Right atrium auricular region (tissue), 2 donors: ENCODE data around the gene PRM2. TPM values are rescaled to one million over a fixed set of nuclear protein-coding genes. Genes with fewer than 3 reads are reported as not detected.

Source experiments
- DNase-seq: peaks from one replicate; pipeline ENCODE4 v3.0.0-alpha.2; 2019; ENCODE audit warnings: low spot score
- H3K27ac ChIP-seq, 2 donors: fragments of 200-600 bp; sonication (generic); 1 replicate in 1 of 2; 2 replicates in 1 of 2; pipeline ENCODE4 v1.5.1; 2016 to 2019
- H3K27me3 ChIP-seq, 2 donors: fragments of 200-600 bp; sonication (generic); one replicate each; pipeline versions ENCODE4 v1.5.1 to v1.6.0; 2017 to 2019
- H3K36me3 ChIP-seq: fragments of 200-600 bp; sonication (generic); one replicate; pipeline ENCODE4 v1.5.1; 2016
- H3K4me1 ChIP-seq, 2 donors: fragments of 200-600 bp; sonication (generic); one replicate each; pipeline versions ENCODE4 v1.5.1 to v1.6.0; 2017 to 2019
- H3K4me3 ChIP-seq, 2 donors: fragments of 200-600 bp; sonication (generic); 1 replicate in 1 of 2; 2 replicates in 1 of 2; pipeline ENCODE4 v1.5.1; 2017 to 2019; ENCODE audit warnings: mild to moderate bottlenecking in 1 of 2, moderate library complexity in 1 of 2
- H3K9me3 ChIP-seq, 2 donors: fragments of 200-600 bp; sonication (generic); one replicate each; pipeline ENCODE4 v1.5.1; 2019
- CTCF ChIP-seq, 2 donors: fragments of 200-600 bp; sonication (generic); IDR thresholded peaks; one replicate each; pipeline ENCODE4 v1.5.1; 2019; ENCODE audit warnings: antibody characterized with exemption in 2 of 2
- total RNA-seq, 2 donors: library from RNA; depleted of rRNA; stranded (reverse); fragments of >200 nt; gene quantifications; one replicate each; pipeline ENCODE4 v1.1.0, GENCODE V29; 2016

The PRM2 gene
- total RNA-seq, 2 donors from 2014 or later: not detected

- no peak for TF ChIP-seq CTCF (IDR thresholded peaks at IDR 0.05)
- no peak overlapping the region for H3K27ac ChIP-seq
- DNase-seq: no peak
- H3K27me3 ChIP-seq: no peaks in the 10 kb centered on the region
- no peaks in the 10 kb centered on the region for H3K4me1 ChIP-seq
- H3K36me3 ChIP-seq: no peaks in the 10 kb centered on the region
- no peak overlapping the region for H3K4me3 ChIP-seq
- no peaks in the 10 kb centered on the region for H3K9me3 ChIP-seq
These were observed 7.6 kb upstream of the PRM2 start for GRCh38 chr16:11283820-11284248.

GRCh38 chr16:11280616-11281522 lies 4.6 kb upstream of the PRM2 start, which contains the start of gene PRM1:
PRM1 (minus strand) TSS chr16:11281330; CDS start chr16:11281238, 92 bp downstream.
- H3K4me1 ChIP-seq: no peaks in the 10 kb centered on the region
- H3K27me3 ChIP-seq: no peaks in the 10 kb centered on the region
- H3K27ac ChIP-seq: no peak within 1 kb of the TSS
- no peak for TF ChIP-seq CTCF (IDR thresholded peaks at IDR 0.05)
- no peaks in the 10 kb centered on the region for H3K36me3 ChIP-seq
- no peaks in the 10 kb centered on the region for H3K9me3 ChIP-seq
- H3K4me3 ChIP-seq: no peak within 1 kb of the TSS
- DNase-seq: no peak

- Histone ChIP-seq H3K9me3 (no peaks in the 10 kb centered on the region), H3K36me3 (no peaks in the 10 kb centered on the region), H3K27ac (no peak overlapping the region), H3K4me3 (no peak overlapping the region), H3K4me1 (no peaks in the 10 kb centered on the region), H3K27me3 (no peaks in the 10 kb centered on the region)
- TF ChIP-seq CTCF (IDR thresholded peaks at IDR 0.05): no peak
- no peak for DNase-seq
These were observed 2.7 kb upstream of the PRM2 start for GRCh38 chr16:11278681-11279628.

GRCh38 chr16:11277607-11278337 lies 1.5 kb upstream of the PRM2 start:
- no peak overlapping the region for H3K4me3 ChIP-seq
- H3K27ac ChIP-seq: no peak overlapping the region
- no peaks in the 10 kb centered on the region for H3K36me3 ChIP-seq
- no peaks in the 10 kb centered on the region for H3K27me3 ChIP-seq
- no peak for DNase-seq
- TF ChIP-seq CTCF (IDR thresholded peaks at IDR 0.05): no peak
- H3K9me3 ChIP-seq: no peaks in the 10 kb centered on the region
- no peaks in the 10 kb centered on the region for H3K4me1 ChIP-seq

GRCh38 chr16:11276896-11277593 lies 765 bp upstream of the PRM2 start:
- H3K9me3 ChIP-seq: no peaks in the 10 kb centered on the region
- no peak for TF ChIP-seq CTCF (IDR thresholded peaks at IDR 0.05)
- no peak overlapping the region for H3K27ac ChIP-seq
- H3K27me3 ChIP-seq: no peaks in the 10 kb centered on the region
- no peak for DNase-seq
- no peaks in the 10 kb centered on the region for H3K4me1 ChIP-seq
- no peaks in the 10 kb centered on the region for H3K36me3 ChIP-seq
- H3K4me3 ChIP-seq: no peak overlapping the region
